H1 (cell line): ENCODE data around the gene PRKCZ. TPM values are rescaled to one million over a fixed set of nuclear protein-coding genes. Genes with fewer than 3 reads are reported as not detected.

Experiments
- CBX5 ChIP-seq: fragments of 300-800, 300-1000 bp; sonication (generic); IDR thresholded peaks from 2 replicates; pipeline ENCODE4 v1.7.1; 2016; ENCODE audit warnings: antibody characterized with exemption, low read length, low read depth
- CBX8 ChIP-seq: fragments of 300-800, 300-1000 bp; sonication (generic); IDR thresholded peaks from 2 replicates; pipeline ENCODE4 v1.7.1; 2016; ENCODE audit warnings: low read depth, low read length, borderline replicate concordance
- CHD1 ChIP-seq: IDR thresholded peaks from 2 replicates; pipeline ENCODE4 v1.6.1; 2012; ENCODE audit warnings: low read depth, low read length, improper control_type of control experiment
- FOSL1 ChIP-seq: IDR thresholded peaks from 2 replicates; pipeline ENCODE4 v1.6.1; 2011; ENCODE audit warnings: mild to moderate bottlenecking, low read depth, low read length, moderate library complexity; ENCODE audit not compliant: insufficient read depth
- GTF2F1 ChIP-seq: IDR thresholded peaks from 2 replicates; pipeline ENCODE4 v1.6.1; 2012; ENCODE audit warnings: low read depth, low read length, improper control_type of control experiment, borderline replicate concordance
- HDAC2 ChIP-seq, 2 experiments: fragments of 300-600 bp in 1 of 2; sonication (generic) in 1 of 2; IDR thresholded peaks; 2 replicates each; pipeline ENCODE4 v1.6.1; 2011 to 2012; ENCODE audit warnings: low read depth in 2 of 2, low read length in 2 of 2, mild to moderate bottlenecking in 2 of 2, moderate library complexity in 2 of 2, borderline replicate concordance in 1 of 2, inconsistent platforms in 1 of 2
- JUN ChIP-seq: IDR thresholded peaks from 2 replicates; pipeline ENCODE4 v1.6.1; 2011; ENCODE audit warnings: low read depth, mild to moderate bottlenecking, improper control_type of control experiment, low read length
- NANOG ChIP-seq: IDR thresholded peaks from 2 replicates; pipeline ENCODE4 v1.6.1; 2011; ENCODE audit warnings: low read length, low read depth, mild to moderate bottlenecking, inconsistent platforms; ENCODE audit not compliant: insufficient read depth, poor library complexity, severe bottlenecking
- POLR2A ChIP-seq, 2 experiments: IDR thresholded peaks; 1 replicate in 1 of 2; 2 replicates in 1 of 2; pipeline ENCODE4 v1.6.1; 2011; ENCODE audit warnings: low read depth in 2 of 2, low read length in 2 of 2, mild to moderate bottlenecking in 2 of 2; ENCODE audit errors: control extremely low read depth in 1 of 2
- RAD21 ChIP-seq, 2 experiments: IDR thresholded peaks in 1 of 2; conservative IDR thresholded peaks in 1 of 2; 2 replicates each; pipeline ENCODE4 v1.6.1; 2011; ENCODE audit warnings: low read depth in 2 of 2, low read length in 2 of 2, improper control_type of control experiment in 1 of 2, inconsistent platforms in 1 of 2, mild to moderate bottlenecking in 1 of 2, moderate library complexity in 1 of 2
- RNF2 ChIP-seq: fragments of 200-900, 300-1000 bp; sonication (generic); IDR thresholded peaks from 2 replicates; pipeline ENCODE4 v1.7.1; 2016; ENCODE audit warnings: borderline replicate concordance, low read depth, mild to moderate bottlenecking, antibody characterized with exemption, low read length; ENCODE audit not compliant: poor library complexity, severe bottlenecking; ENCODE audit errors: missing control alignments
- SP4 ChIP-seq: IDR thresholded peaks from 2 replicates; pipeline ENCODE4 v1.6.1; 2012; ENCODE audit warnings: low read length, inconsistent platforms
- SUZ12 ChIP-seq: fragments of 200-600 bp; sonication (generic); IDR thresholded peaks from 2 replicates; pipeline ENCODE4 v1.6.1; 2012; ENCODE audit warnings: mild to moderate bottlenecking, inconsistent platforms, low read length, moderate library complexity, mixed read lengths
- TAF7 ChIP-seq: optimal IDR thresholded peaks from 2 replicates; pipeline ENCODE3; 2011; ENCODE audit warnings: low read depth, mild to moderate bottlenecking, inconsistent platforms, low read length, moderate library complexity, borderline replicate concordance
- TCF12 ChIP-seq: IDR thresholded peaks from 2 replicates; pipeline ENCODE4 v1.6.1; 2011; ENCODE audit warnings: low read depth, mild to moderate bottlenecking, low read length
- TEAD4 ChIP-seq: IDR thresholded peaks from 2 replicates; pipeline ENCODE4 v1.6.1; 2012; ENCODE audit warnings: low read depth, low read length, inconsistent platforms, mixed read lengths
- polyA plus RNA-seq, 7 experiments: library from polyadenylated mRNA; depleted of rRNA in 3 of 7; stranded (reverse) in 5 of 7; unstranded in 2 of 7; fragments of >200 nt in 5 of 7; fragments of 200-250 nt in 2 of 7; gene quantifications; 1 replicate in 5 of 7; 2 replicates in 1 of 7; 4 replicates in 1 of 7; pipeline versions ENCODE4 v1.2.1 to v1.2.3, GENCODE V29; 2011 to 2013; ENCODE audit warnings: missing spikeins in 2 of 7, mixed read lengths in 2 of 7
- total RNA-seq: library from RNA; stranded (reverse); fragmentation: NEBNext Ultra II Directional; extraction: Animal tissue kit (Norgen Biotek cat#: 25700); gene quantifications from 2 replicates; pipeline ENCODE4 v1.2.1, GENCODE V29; 2021

PRKCZ gene
- total and polyA plus RNA-seq, 2 of the 8 experiments (the other 6 are each of a cell fraction or from before 2014, with no cell fraction given), result 37.4 to 45.1 TPM

DNA sequence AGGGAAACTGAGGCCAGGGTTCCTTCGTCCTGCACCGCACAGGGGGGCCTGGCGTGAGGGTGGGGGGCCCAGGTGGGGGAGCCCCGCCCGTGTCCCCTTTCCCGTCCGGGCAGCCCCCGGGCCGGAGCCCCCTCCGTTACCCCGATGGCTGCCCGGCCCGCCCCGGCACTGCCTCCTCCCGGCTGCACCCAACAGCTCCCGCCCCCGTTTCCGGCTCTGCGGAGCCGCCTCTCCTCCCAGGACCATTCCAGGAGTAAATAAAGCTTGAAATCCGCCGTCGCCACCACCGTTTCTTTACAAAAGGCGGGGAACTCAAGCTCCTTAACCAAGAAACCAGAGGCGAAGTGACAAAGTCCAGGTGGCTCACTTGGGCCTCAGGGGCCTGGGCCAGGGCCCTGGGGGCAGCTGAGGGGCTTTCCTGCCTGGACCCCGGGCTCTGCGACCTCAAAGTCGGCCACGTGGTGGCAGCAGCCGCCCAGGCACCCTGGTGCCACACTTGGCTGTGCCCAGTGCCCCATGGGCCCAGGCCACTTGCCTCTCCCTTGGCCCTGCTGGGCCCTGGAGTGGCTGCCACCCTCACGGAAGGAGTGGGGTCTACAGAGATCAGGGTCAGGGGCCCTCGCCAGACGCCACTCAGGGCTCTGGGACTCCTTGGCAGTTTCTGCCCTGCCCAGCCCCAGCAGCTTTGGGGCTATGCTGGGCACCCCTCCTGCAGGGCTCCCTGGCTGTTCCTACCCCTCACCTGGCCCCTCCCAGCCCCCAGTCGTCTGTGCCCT lies 144.9 kb downstream of the PRKCZ start (continued):
- TF ChIP-seq FOSL1, result no peak
- no peak for TF ChIP-seq CBX8
- TF ChIP-seq SP4, result no peak
- no peak for TF ChIP-seq JUN
- peak in 1 of 2 experiments; percentile 89; a peak in 2 of 4 replicates for TF ChIP-seq HDAC2 (IDR thresholded peaks at IDR 0.05; ENCODE audit: borderline replicate concordance in 1 of 2, low read depth in 2 of 2, low read length in 2 of 2)
- no peak for TF ChIP-seq TAF7
- TF ChIP-seq CHD1, result no peak
- no peak for TF ChIP-seq CBX5
- no peak for TF ChIP-seq TCF12
- TF ChIP-seq RAD21 (IDR thresholded peaks at IDR 0.05 in 1 of 2, conservative IDR thresholded peaks at IDR 0.05 in 1 of 2; ENCODE audit: low read depth in 2 of 2, low read length in 2 of 2), result peak; percentile 98 to 99
- no peak for TF ChIP-seq GTF2F1
- TF ChIP-seq POLR2A (IDR thresholded peaks at IDR 0.05; ENCODE audit: control extremely low read depth in 1 of 2, low read depth in 2 of 2, low read length in 2 of 2), result 0 out of 3 replicates have a peak, but pooled peaks of 1 of the 2 experiments have one; percentile 26
- no peak for TF ChIP-seq SUZ12
- no peak for TF ChIP-seq NANOG
- TF ChIP-seq TEAD4, result no peak
- no peak for TF ChIP-seq RNF2
